NCI-H146 (cell line): ENCODE results near the gene AP1S1.
"Not testable (repeated sequence)": the region's sequence is repeated elsewhere in the genome, so short reads cannot be mapped to it uniquely, and the experiment has no call there.

Experiments
- DNase-seq: peaks from one replicate; lab custom pipeline; 2025; lab: John Stamatoyannopoulos, UW

The AP1S1 gene

GRCh38 chr7:101124376-101125056, 29.8 kb upstream of the AP1S1 start:
- DNase-seq: no peak

- no peak for DNase-seq
Measured at GRCh38 chr7:101125989-101126650, 28.2 kb upstream of the AP1S1 start.

- DNase-seq: no peak
Measured at GRCh38 chr7:101126651-101127459, 27.4 kb upstream of the AP1S1 start, which contains the start of gene SERPINE1. SERPINE1 (plus strand) TSS chr7:101127104; CDS start chr7:101128394, 1,290 bp downstream.

GRCh38 chr7:101127460-101128039, 26.7 kb upstream of the AP1S1 start:
- DNase-seq: no peak

GRCh38 chr7:101128040-101128834, 26.0 kb upstream of the AP1S1 start:
- no peak for DNase-seq

- no peak for DNase-seq
Measured at GRCh38 chr7:101129603-101130117, 24.6 kb upstream of the AP1S1 start.

GRCh38 chr7:101132626-101133600, 21.4 kb upstream of the AP1S1 start:
- not testable (repeated sequence) for DNase-seq

GRCh38 chr7:101133621-101134398, 20.5 kb upstream of the AP1S1 start:
- no peak for DNase-seq

- DNase-seq: peak; percentile 73
Measured at GRCh38 chr7:101134399-101134980, 19.8 kb upstream of the AP1S1 start.

- DNase-seq: no peak
Measured at GRCh38 chr7:101137651-101138212, 16.5 kb upstream of the AP1S1 start.

- peak; percentile 71 for DNase-seq
Measured at GRCh38 chr7:101138213-101138870, 15.9 kb upstream of the AP1S1 start.

- DNase-seq: no peak
Measured at GRCh38 chr7:101140339-101140699, 14.0 kb upstream of the AP1S1 start.

- no peak for DNase-seq
Measured at GRCh38 chr7:101140746-101141382, 13.4 kb upstream of the AP1S1 start.

GRCh38 chr7:101151908-101152651, 2.2 kb upstream of the AP1S1 start:
- DNase-seq: no peak

- peak; percentile 35 for DNase-seq
Measured at GRCh38 chr7:101154693-101155102, 422 bp downstream of the AP1S1 start.

GRCh38 chr7:101155303-101155702, 1.0 kb downstream of the AP1S1 start:
- DNase-seq: no peak

GRCh38 chr7:101156277-101156676, 2.0 kb downstream of the AP1S1 start:
- no peak for DNase-seq
